ENCODE data around the gene TMEM131.

TMEM131 gene

GRCh38 chr2:98020516-98020915 is 24.8 kb upstream of the TMEM131 start:
- DNase-seq (ENCODE audit: low read depth) = no peak

- no peak for DNase-seq (ENCODE audit: low read depth)
Measured at GRCh38 chr2:98016908-98017670, 21.3 kb upstream of the TMEM131 start.

- no peak for DNase-seq (ENCODE audit: low read depth)
Measured at GRCh38 chr2:98015671-98016070, 19.9 kb upstream of the TMEM131 start.

- DNase-seq (ENCODE audit: low read depth) = no peak
Measured at GRCh38 chr2:98014379-98014778, 18.6 kb upstream of the TMEM131 start.

- DNase-seq (ENCODE audit: low read depth) = no peak
Measured at GRCh38 chr2:98013407-98014042, 17.8 kb upstream of the TMEM131 start.

GRCh38 chr2:98012561-98012991 is 16.8 kb upstream of the TMEM131 start:
- DNase-seq (ENCODE audit: low read depth) = no peak

GRCh38 chr2:98009887-98010760 is 14.4 kb upstream of the TMEM131 start:
- no peak for DNase-seq (ENCODE audit: low read depth)

- DNase-seq (ENCODE audit: low read depth) = no peak
Measured at GRCh38 chr2:98008415-98008814, 12.7 kb upstream of the TMEM131 start.

- DNase-seq (ENCODE audit: low read depth) = no peak
Measured at GRCh38 chr2:98006378-98006777, 10.6 kb upstream of the TMEM131 start.

GRCh38 chr2:98004613-98005012 is 8.9 kb upstream of the TMEM131 start:
- DNase-seq (ENCODE audit: low read depth) = no peak

- no peak for DNase-seq (ENCODE audit: low read depth)
Measured at GRCh38 chr2:98004047-98004446, 8.3 kb upstream of the TMEM131 start.

- no peak for DNase-seq (ENCODE audit: low read depth)
Measured at GRCh38 chr2:97999536-97999935, 3.8 kb upstream of the TMEM131 start.

GRCh38 chr2:97998431-97999005 is 2.8 kb upstream of the TMEM131 start:
- no peak for DNase-seq (ENCODE audit: low read depth)

- no peak for DNase-seq (ENCODE audit: low read depth)
Measured at GRCh38 chr2:97997784-97998392, 2.1 kb upstream of the TMEM131 start.

GRCh38 chr2:97996679-97997078 is 931 bp upstream of the TMEM131 start:
- no peak for DNase-seq (ENCODE audit: low read depth)

- peak; percentile 24 for DNase-seq (ENCODE audit: low read depth)
Measured at GRCh38 chr2:97995026-97995733, 568 bp downstream of the TMEM131 start.

- DNase-seq (ENCODE audit: low read depth) = no peak
Measured at GRCh38 chr2:97994476-97994875, 1.3 kb downstream of the TMEM131 start.

- no peak for DNase-seq (ENCODE audit: low read depth)
Measured at GRCh38 chr2:97993926-97994325, 1.8 kb downstream of the TMEM131 start.

- DNase-seq (ENCODE audit: low read depth) = no peak
Measured at GRCh38 chr2:97992836-97993825, 2.6 kb downstream of the TMEM131 start.
